Activated gamma-delta T cell treated with Interleukin-2 at 50 U/mL for 16 hours (primary cell): ENCODE measurements around the gene SSH2.

Experiments
- DNase-seq: peaks from one replicate; pipeline ENCODE4 v3.0.0-alpha.2; 2020

SSH2 gene

GRCh38 chr17:29595943-29596774, 333.9 kb downstream of the SSH2 start:
- DNase-seq, result no peak

GRCh38 chr17:29595107-29595942, 334.7 kb downstream of the SSH2 start:
- DNase-seq, result no peak

- DNase-seq, result no peak
Observed at GRCh38 chr17:29594519-29595090, 335.4 kb downstream of the SSH2 start.

GRCh38 chr17:29593591-29594518, 336.2 kb downstream of the SSH2 start:
- DNase-seq, result no peak

- no peak for DNase-seq
Observed at GRCh38 chr17:29592850-29593551, 337.0 kb downstream of the SSH2 start, which contains the start of gene ANKRD13B. ANKRD13B (plus strand) TSS chr17:29593132; CDS start chr17:29593622, 490 bp downstream.

- peak; percentile 76 for DNase-seq
Observed at GRCh38 chr17:29591737-29592608, 338.1 kb downstream of the SSH2 start.

- DNase-seq, result no peak
Observed at GRCh38 chr17:29591146-29591736, 338.8 kb downstream of the SSH2 start.

- DNase-seq, result no peak
Observed at GRCh38 chr17:29590411-29591145, 339.4 kb downstream of the SSH2 start.

GRCh38 chr17:29589524-29590410, 340.3 kb downstream of the SSH2 start, which contains the start of gene GIT1:
GIT1 (minus strand) TSS chr17:29589648; CDS start chr17:29589378, 270 bp downstream.
- peak; percentile 83 for DNase-seq

- peak; percentile 51 for DNase-seq
Observed at GRCh38 chr17:29588562-29589411, 341.2 kb downstream of the SSH2 start.

- DNase-seq, result no peak
Observed at GRCh38 chr17:29588017-29588561, 341.9 kb downstream of the SSH2 start.

- no peak for DNase-seq
Observed at GRCh38 chr17:29587591-29587990, 342.4 kb downstream of the SSH2 start.

- no peak for DNase-seq
Observed at GRCh38 chr17:29586676-29587469, 343.2 kb downstream of the SSH2 start.

GRCh38 chr17:29585080-29585751, 344.8 kb downstream of the SSH2 start:
- no peak for DNase-seq

GRCh38 chr17:29584452-29585079, 345.5 kb downstream of the SSH2 start:
- DNase-seq, result no peak
